Cardiac fibroblast (primary cell): Measurements from ENCODE around the gene BTBD16.

ENCODE experiments used
- DNase-seq, 2 donors: peaks; one replicate each; pipeline versions ENCODE4 v3.0.0 to v3.0.0-alpha.2; 2010; ENCODE audit warnings: low read depth in 2 of 2
- H3K4me3 ChIP-seq, 2 donors: replicated peaks in 1 of 2; 1 replicate in 1 of 2; 2 replicates in 1 of 2; pipeline ENCODE4 v1.5.1; 2011; ENCODE audit warnings: low read depth in 2 of 2, low read length in 2 of 2, mild to moderate bottlenecking in 2 of 2, moderate library complexity in 1 of 2
- CTCF ChIP-seq: IDR thresholded peaks from one replicate; pipeline ENCODE4 v1.5.1; 2011; ENCODE audit warnings: low read depth, mild to moderate bottlenecking, low read length, inconsistent platforms

Gene BTBD16

GRCh38 chr10:122230222-122230621 lies 40.9 kb upstream of the BTBD16 start:
- DNase-seq, result no peak
- H3K4me3 ChIP-seq, result no peak overlapping the region
- TF ChIP-seq CTCF, result no peak

- peak; percentile 51 to 91 for DNase-seq
- H3K4me3 ChIP-seq, result no peak overlapping the region
- no peak for TF ChIP-seq CTCF
Observed at GRCh38 chr10:122232769-122233168, 38.3 kb upstream of the BTBD16 start.

- no peak for TF ChIP-seq CTCF
- no peak for DNase-seq
- no peak overlapping the region for H3K4me3 ChIP-seq
Observed at GRCh38 chr10:122233857-122234348, 37.2 kb upstream of the BTBD16 start.

- TF ChIP-seq CTCF, result no peak
- DNase-seq, result no peak
- H3K4me3 ChIP-seq, result no peak overlapping the region
Observed at GRCh38 chr10:122234416-122234815, 36.7 kb upstream of the BTBD16 start.

GRCh38 chr10:122236690-122237306 lies 34.3 kb upstream of the BTBD16 start:
- no peak for TF ChIP-seq CTCF
- DNase-seq, result no peak

GRCh38 chr10:122237331-122237990 lies 33.6 kb upstream of the BTBD16 start:
- H3K4me3 ChIP-seq, result no peak overlapping the region
- TF ChIP-seq CTCF, result no peak
- no peak for DNase-seq

More at GRCh38 chr10:122236690-122237306, 34.3 kb upstream of the BTBD16 start:
- H3K4me3 ChIP-seq, result no peak overlapping the region
